GM10266 (cell line): ENCODE measurements around the gene YARS2.
"Not testable (repeated sequence)": the region's sequence is repeated elsewhere in the genome, so short reads cannot be mapped to it uniquely, and the experiment has no call there.

Source experiments
- DNase-seq: peaks from one replicate; pipeline ENCODE4 v3.0.0; 2012; ENCODE audit errors: extremely low spot score
- TF ChIP-seq, protein P1 (sequence below): IDR thresholded peaks from 2 replicates; pipeline ENCODE4 v1.5.1; 2012; ENCODE audit warnings: mild to moderate bottlenecking, low read depth; ENCODE audit not compliant: control insufficient read depth, insufficient read depth; ENCODE audit errors: missing control alignments

YARS2 gene

DNA sequence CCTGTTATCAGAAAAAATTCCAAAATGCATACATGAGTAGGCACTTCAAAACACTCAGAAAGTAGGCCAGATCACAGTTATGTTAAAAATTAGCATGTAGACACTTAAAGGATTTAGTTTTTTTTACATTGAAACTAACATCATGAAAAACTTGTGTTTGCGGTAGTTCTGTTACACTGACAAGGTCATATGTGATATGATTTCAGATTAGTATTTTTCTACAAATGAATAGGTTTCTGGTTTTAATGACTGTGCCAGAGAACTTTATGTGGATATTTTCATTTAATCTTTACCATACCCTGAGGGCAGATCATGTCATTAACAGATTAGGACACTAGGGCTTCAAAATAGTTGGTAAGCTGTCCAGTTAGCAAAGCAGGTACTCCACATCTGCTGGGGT, 20.7 kb downstream of the YARS2 start:
- TF ChIP-seq, protein P1, sequence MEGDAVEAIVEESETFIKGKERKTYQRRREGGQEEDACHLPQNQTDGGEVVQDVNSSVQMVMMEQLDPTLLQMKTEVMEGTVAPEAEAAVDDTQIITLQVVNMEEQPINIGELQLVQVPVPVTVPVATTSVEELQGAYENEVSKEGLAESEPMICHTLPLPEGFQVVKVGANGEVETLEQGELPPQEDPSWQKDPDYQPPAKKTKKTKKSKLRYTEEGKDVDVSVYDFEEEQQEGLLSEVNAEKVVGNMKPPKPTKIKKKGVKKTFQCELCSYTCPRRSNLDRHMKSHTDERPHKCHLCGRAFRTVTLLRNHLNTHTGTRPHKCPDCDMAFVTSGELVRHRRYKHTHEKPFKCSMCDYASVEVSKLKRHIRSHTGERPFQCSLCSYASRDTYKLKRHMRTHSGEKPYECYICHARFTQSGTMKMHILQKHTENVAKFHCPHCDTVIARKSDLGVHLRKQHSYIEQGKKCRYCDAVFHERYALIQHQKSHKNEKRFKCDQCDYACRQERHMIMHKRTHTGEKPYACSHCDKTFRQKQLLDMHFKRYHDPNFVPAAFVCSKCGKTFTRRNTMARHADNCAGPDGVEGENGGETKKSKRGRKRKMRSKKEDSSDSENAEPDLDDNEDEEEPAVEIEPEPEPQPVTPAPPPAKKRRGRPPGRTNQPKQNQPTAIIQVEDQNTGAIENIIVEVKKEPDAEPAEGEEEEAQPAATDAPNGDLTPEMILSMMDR = no peak
- DNase-seq = no peak

DNA sequence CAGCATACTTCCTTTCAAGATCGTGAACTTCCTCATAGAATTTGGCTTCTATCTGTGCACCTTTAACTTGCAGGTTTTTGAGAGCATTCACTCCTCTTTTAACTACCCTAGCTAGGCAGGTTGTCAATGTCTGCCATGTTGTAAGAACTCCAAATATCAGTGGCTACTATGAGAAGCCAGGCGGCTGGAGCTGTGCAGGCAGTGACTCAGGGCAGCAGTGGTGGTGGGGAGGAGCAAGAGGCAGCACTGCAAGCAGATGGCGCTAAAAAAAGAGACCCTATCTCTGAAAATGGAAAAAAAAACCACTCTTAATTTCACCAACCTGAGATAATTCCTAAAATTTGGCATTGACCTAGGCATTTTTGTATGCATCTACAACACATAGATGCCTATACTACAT, 28.5 kb downstream of the YARS2 start:
- no peak for DNase-seq
- TF ChIP-seq, protein P1 = no peak

DNA sequence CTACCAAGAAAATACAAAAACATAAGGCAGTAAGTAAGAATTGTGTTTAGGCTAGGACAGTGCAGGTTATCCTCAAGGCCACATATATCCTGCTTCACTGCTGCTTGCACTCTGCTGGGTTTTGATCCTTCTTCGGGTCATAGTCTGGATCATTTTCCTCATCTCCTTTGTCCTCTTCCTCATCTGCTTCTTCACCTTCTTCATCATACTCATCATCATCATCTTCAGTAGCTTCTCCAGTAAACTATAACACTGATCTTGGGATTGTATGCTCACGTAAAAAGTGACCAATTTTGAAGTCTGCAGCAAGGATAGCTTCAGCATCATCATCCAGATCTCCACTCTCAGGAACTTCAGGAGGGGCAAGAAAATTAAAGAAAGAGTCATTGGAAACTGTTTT, 29.4 kb downstream of the YARS2 start:
- no peak for DNase-seq
- TF ChIP-seq, protein P1 = no peak

GRCh38 chr12:32725308-32725707, 30.4 kb downstream of the YARS2 start:
- not testable (repeated sequence) for DNase-seq

- no peak for DNase-seq
- TF ChIP-seq, protein P1 = no peak
Observed at GRCh38 chr12:32718926-32719325, 36.8 kb downstream of the YARS2 start.

- no peak for DNase-seq
- TF ChIP-seq, protein P1 = no peak
Observed at GRCh38 chr12:32714772-32715171, 40.9 kb downstream of the YARS2 start.

DNA sequence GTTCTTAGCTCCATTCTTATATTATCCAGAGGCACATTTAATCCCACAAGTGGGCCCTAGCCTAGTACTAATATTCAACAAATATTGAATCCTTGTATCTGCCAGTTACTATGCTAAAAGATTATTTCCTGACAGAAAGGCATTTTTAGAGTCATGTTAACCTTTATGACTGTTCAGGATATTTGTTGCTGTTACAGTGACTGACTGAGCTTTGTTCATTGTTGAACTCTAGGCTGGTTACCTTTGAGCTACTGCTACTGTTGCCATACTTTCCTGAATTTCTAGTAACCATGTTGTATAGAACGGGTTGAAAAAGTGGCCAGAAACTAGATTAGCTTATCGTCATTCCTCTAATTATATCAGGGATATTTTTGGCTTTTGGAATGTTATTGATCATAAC, 46.8 kb downstream of the YARS2 start:
- DNase-seq = no peak
- TF ChIP-seq, protein P1 = no peak

- TF ChIP-seq, protein P1 = no peak
- no peak for DNase-seq
Observed at GRCh38 chr12:32706335-32707024, 49.2 kb downstream of the YARS2 start.
